Liver (tissue), 9 donors: Measurements from ENCODE around the gene INO80D. TPM values are rescaled to one million over a fixed set of nuclear protein-coding genes. Genes with fewer than 3 reads are reported as not detected.

Source experiments
- DNase-seq: peaks from one replicate; pipeline ENCODE4 v3.0.0-alpha.2; 2017; ENCODE audit warnings: low spot score
- H3K27ac ChIP-seq, 2 donors: one replicate each; pipeline ENCODE4 v1.7.0; 2013; ENCODE audit warnings: inconsistent platforms in 2 of 2, low read length in 2 of 2, control low read depth in 1 of 2, low read depth in 1 of 2, mild to moderate bottlenecking in 1 of 2
- H3K27me3 ChIP-seq, 4 donors: one replicate each; pipeline versions ENCODE4 v1.6.1 to v1.7.0; 2013; ENCODE audit warnings: low read length in 3 of 4, inconsistent platforms in 1 of 4, mild to moderate bottlenecking in 1 of 4, moderate library complexity in 1 of 4; ENCODE audit not compliant: control insufficient read depth in 4 of 4, insufficient read depth in 4 of 4
- H3K36me3 ChIP-seq, 4 donors: one replicate each; pipeline versions ENCODE4 v1.6.1 to v1.7.0; 2013; ENCODE audit warnings: low read length in 3 of 4, mild to moderate bottlenecking in 3 of 4, low read depth in 1 of 4, moderate library complexity in 1 of 4; ENCODE audit not compliant: control insufficient read depth in 4 of 4, insufficient read depth in 3 of 4
- H3K4me1 ChIP-seq, 4 donors: one replicate each; pipeline versions ENCODE4 v1.6.1 to v1.7.0; 2013; ENCODE audit warnings: low read length in 3 of 4, mild to moderate bottlenecking in 3 of 4, moderate library complexity in 1 of 4; ENCODE audit not compliant: control insufficient read depth in 4 of 4, insufficient read depth in 4 of 4
- H3K4me3 ChIP-seq, 3 donors: one replicate each; pipeline versions ENCODE4 v1.6.1 to v1.7.0; 2013; ENCODE audit warnings: low read length in 3 of 3, control low read depth in 1 of 3, low read depth in 1 of 3, mild to moderate bottlenecking in 1 of 3
- H3K9ac ChIP-seq, 2 donors: one replicate each; pipeline ENCODE4 v1.7.0; 2013; ENCODE audit warnings: low read length in 2 of 2, mild to moderate bottlenecking in 2 of 2, moderate library complexity in 2 of 2, control low read depth in 1 of 2, low read depth in 1 of 2
- H3K9me3 ChIP-seq, 4 donors: one replicate each; pipeline versions ENCODE4 v1.6.1 to v1.7.0; 2013; ENCODE audit warnings: low read length in 3 of 4; ENCODE audit not compliant: control insufficient read depth in 4 of 4
- ATF3 ChIP-seq: IDR thresholded peaks from 2 replicates; pipeline ENCODE4 v1.6.1; 2016; ENCODE audit warnings: antibody characterized with exemption
- CTCF ChIP-seq: fragments of 150-350 bp; IDR thresholded peaks from 2 replicates; pipeline ENCODE4 v1.5.1; 2017; ENCODE audit warnings: improper control_type of control experiment, low read depth, low read length; ENCODE audit not compliant: missing input control
- EGR1 ChIP-seq, 2 donors: IDR thresholded peaks; 2 replicates each; pipeline ENCODE4 v1.6.1; 2016 to 2018; ENCODE audit warnings: antibody characterized with exemption in 2 of 2, low read depth in 2 of 2
- FOXA1 ChIP-seq: IDR thresholded peaks from 2 replicates; pipeline ENCODE4 v1.6.1; 2016; ENCODE audit warnings: antibody characterized with exemption
- FOXA2 ChIP-seq: IDR thresholded peaks from 2 replicates; pipeline ENCODE4 v1.6.1; 2016; ENCODE audit warnings: antibody characterized with exemption
- GABPA ChIP-seq, 2 donors: IDR thresholded peaks in 1 of 2; conservative IDR thresholded peaks in 1 of 2; 2 replicates each; pipeline ENCODE4 v1.6.1; 2016; ENCODE audit warnings: antibody characterized with exemption in 2 of 2, mild to moderate bottlenecking in 1 of 2, moderate library complexity in 1 of 2
- HNF4A ChIP-seq, 2 donors: conservative IDR thresholded peaks; 2 replicates each; pipeline ENCODE4 v1.6.1; 2016; ENCODE audit warnings: antibody characterized with exemption in 2 of 2, mild to moderate bottlenecking in 2 of 2
- HNF4G ChIP-seq: IDR thresholded peaks from 2 replicates; pipeline ENCODE4 v1.6.1; 2016; ENCODE audit warnings: antibody characterized with exemption
- JUND ChIP-seq, 2 donors: IDR thresholded peaks; 2 replicates each; pipeline ENCODE4 v1.6.1; 2016; ENCODE audit warnings: antibody characterized with exemption in 2 of 2
- MAX ChIP-seq: IDR thresholded peaks from 2 replicates; pipeline ENCODE4 v1.6.1; 2016; ENCODE audit warnings: antibody characterized with exemption
- NR2F2 ChIP-seq: IDR thresholded peaks from 2 replicates; pipeline ENCODE4 v1.6.1; 2016; ENCODE audit warnings: antibody characterized with exemption
- RAD21 ChIP-seq, 2 donors: IDR thresholded peaks; 2 replicates each; pipeline ENCODE4 v1.6.1; 2016; ENCODE audit warnings: antibody characterized with exemption in 2 of 2, mild to moderate bottlenecking in 2 of 2
- REST ChIP-seq: IDR thresholded peaks from 2 replicates; pipeline ENCODE4 v1.6.1; 2016; ENCODE audit warnings: antibody characterized with exemption, mild to moderate bottlenecking
- RXRA ChIP-seq, 2 donors: IDR thresholded peaks; 2 replicates each; pipeline ENCODE4 v1.6.1; 2017 to 2018; ENCODE audit warnings: antibody characterized with exemption in 2 of 2, mild to moderate bottlenecking in 1 of 2
- SP1 ChIP-seq: IDR thresholded peaks from 2 replicates; pipeline ENCODE4 v1.6.1; 2018; ENCODE audit warnings: antibody characterized with exemption, mild to moderate bottlenecking
- TAF1 ChIP-seq: conservative IDR thresholded peaks from 2 replicates; pipeline ENCODE4 v1.6.1; 2016; ENCODE audit warnings: antibody characterized with exemption, mild to moderate bottlenecking
- YY1 ChIP-seq: IDR thresholded peaks from 2 replicates; pipeline ENCODE4 v1.6.1; 2016; ENCODE audit warnings: antibody characterized with exemption, mild to moderate bottlenecking
- ZBTB33 ChIP-seq: IDR thresholded peaks from 2 replicates; pipeline ENCODE4 v1.6.1; 2016; ENCODE audit warnings: antibody characterized with exemption
- WGBS: extraction: QIAGEN DNeasy Blood & Tissue Kit; methylation state at CpG from one replicate; pipeline ENCODE4 v1.1.7; 2013; 5-methylcytosine and 5-hydroxymethylcytosine counted together
- polyA plus RNA-seq, 2 donors: library from polyadenylated mRNA; stranded (reverse) in 1 of 2; unstranded in 1 of 2; fragments of 200-250 nt in 1 of 2; fragments of >200 nt in 1 of 2; fragmentation: Nextera tagmentation in 1 of 2; extraction: Ambion mirVana in 1 of 2; gene quantifications; one replicate each; pipeline versions ENCODE4 v1.2.1 to v1.2.3, GENCODE V29; 2013 to 2015
- total RNA-seq, 2 donors: library from RNA; depleted of rRNA; stranded (reverse); fragments of >200 nt; gene quantifications; one replicate each; pipeline ENCODE4 v1.2.3, GENCODE V29; 2014
- donor health status: healthy.
- donor health status: healthy.
- donor health status: healthy.
- donor health status: healthy.
- donor health status: healthy.

The INO80D gene
- total and polyA plus RNA-seq, 4 donors = 0.76 to 10.3 (median 5.4) TPM

- Histone ChIP-seq H3K27me3 (no peaks in the 10 kb centered on the region), H3K27ac (no peak overlapping the region), H3K4me1 (peaks cover 0 to 11% (median 7%) of the 10 kb centered on the region in 4 donors), H3K9me3 (no peaks in the 10 kb centered on the region), H3K4me3 (no peak overlapping the region), H3K9ac (no peak overlapping the region), H3K36me3 (no peaks in the 10 kb centered on the region)
- DNase-seq = no peak
- TF ChIP-seq HNF4A (conservative IDR thresholded peaks at IDR 0.05) (no peak), NR2F2 (no peak), RXRA (IDR thresholded peaks at IDR 0.05) (no peak), ZBTB33 (no peak), HNF4G (no peak), GABPA (IDR thresholded peaks at IDR 0.05 in 1 of 2, conservative IDR thresholded peaks at IDR 0.05 in 1 of 2) (no peak), REST (no peak), YY1 (no peak), CTCF (no peak), JUND (IDR thresholded peaks at IDR 0.05) (no peak), TAF1 (no peak), SP1 (no peak), FOXA2 (no peak), EGR1 (IDR thresholded peaks at IDR 0.05; ENCODE audit: low read depth in 2 of 2) (no peak), FOXA1 (no peak), ATF3 (no peak), RAD21 (IDR thresholded peaks at IDR 0.05) (no peak)
- 81% methylated on average over 7 of the region's 7 CpGs for WGBS
Observed at GRCh38 chr2:205948883-205949282, 137.1 kb downstream of the INO80D start.

GRCh38 chr2:205948496-205948837 is 137.5 kb downstream of the INO80D start:
- 95% methylated on average over 5 of the region's 5 CpGs for WGBS
- Histone ChIP-seq H3K4me3 (no peak overlapping the region), H3K27ac (no peak overlapping the region)
- TF ChIP-seq HNF4G = no peak
- no peak for TF ChIP-seq RAD21 (IDR thresholded peaks at IDR 0.05)
- TF ChIP-seq MAX = no peak
- TF ChIP-seq SP1 = no peak
- no peak for TF ChIP-seq JUND (IDR thresholded peaks at IDR 0.05)
- no peak for TF ChIP-seq HNF4A (conservative IDR thresholded peaks at IDR 0.05)
- TF ChIP-seq FOXA1 = no peak
- TF ChIP-seq ATF3 = no peak
- TF ChIP-seq RXRA (IDR thresholded peaks at IDR 0.05) = no peak
- TF ChIP-seq YY1 = no peak
- TF ChIP-seq EGR1 (IDR thresholded peaks at IDR 0.05; ENCODE audit: low read depth in 2 of 2) = no peak
- TF ChIP-seq ZBTB33 = no peak
- TF ChIP-seq REST = no peak
- no peak for TF ChIP-seq NR2F2
- TF ChIP-seq FOXA2 = no peak

More at GRCh38 chr2:205948496-205948837, 137.5 kb downstream of the INO80D start:
- DNase-seq = no peak
- Histone ChIP-seq H3K4me1 (peaks cover 0 to 11% (median 7%) of the 10 kb centered on the region in 4 donors), H3K9me3 (no peaks in the 10 kb centered on the region), H3K9ac (no peak overlapping the region), H3K27me3 (no peaks in the 10 kb centered on the region), H3K36me3 (no peaks in the 10 kb centered on the region)
